Psoas muscle (tissue), 8 donors: ENCODE data around the gene CA6. TPM values are rescaled to one million over a fixed set of nuclear protein-coding genes. Genes with fewer than 3 reads are reported as not detected.
A peak's percentile ranks its signal among the peaks of the same experiment; 100 is the strongest.
"Not testable (repeated sequence)": the region's sequence is repeated elsewhere in the genome, so short reads cannot be mapped to it uniquely, and the experiment has no call there.

Experiments used
- ATAC-seq, 4 donors: fragments of 200-7000 bp; cut with Tn5 transposase; one replicate each; pipeline ENCODE4 v1.9.1; 2020; ENCODE audit warnings: moderate library complexity in 3 of 4, mild to moderate bottlenecking in 2 of 4
- DNase-seq, 2 donors: peaks; one replicate each; pipeline ENCODE4 v3.0.0-alpha.2; 2020
- H3K27ac ChIP-seq: fragments of 200-600 bp; one replicate; pipeline ENCODE4 v1.8.0; 2022
- H3K27me3 ChIP-seq, 3 donors: fragments of 200-600 bp in 1 of 3; one replicate each; pipeline versions ENCODE4 v1.6.1 to v1.8.0; 2013 to 2022; ENCODE audit warnings: low read length in 2 of 3, mild to moderate bottlenecking in 2 of 3, moderate library complexity in 1 of 3; ENCODE audit not compliant: insufficient read depth in 3 of 3
- H3K36me3 ChIP-seq, 2 donors: fragments of 200-600 bp in 1 of 2; one replicate each; pipeline versions ENCODE4 v1.6.1 to v1.8.0; 2013 to 2022; ENCODE audit warnings: low read depth in 1 of 2, mild to moderate bottlenecking in 1 of 2, moderate library complexity in 1 of 2; ENCODE audit not compliant: insufficient read depth in 1 of 2
- H3K4me1 ChIP-seq: fragments of 200-600 bp; one replicate; pipeline ENCODE4 v1.8.0; 2022
- H3K4me3 ChIP-seq: fragments of 200-600 bp; one replicate; pipeline ENCODE4 v1.8.0; 2022; ENCODE audit warnings: mild to moderate bottlenecking
- H3K9me3 ChIP-seq: fragments of 200-600 bp; one replicate; pipeline ENCODE4 v1.8.0; 2022
- WGBS, 3 donors: extraction: QIAGEN DNeasy Blood & Tissue Kit; methylation state at CpG; one replicate each; pipeline versions ENCODE4 v1.1.6 to v1.1.7; 2013; 5-methylcytosine and 5-hydroxymethylcytosine counted together
- intact Hi-C, 2 donors: fragments of 100-400 bp; cut with DNase I; formaldehyde crosslinking; loops; one replicate each; pipeline versions ENCODE4 v1.11.0 to v1.14.2; 2022
- polyA plus RNA-seq, 3 donors: library from polyadenylated mRNA; stranded (reverse); fragments of 200-250 nt; gene quantifications; one replicate each; pipeline ENCODE4 v1.2.3, GENCODE V29; 2013
- total RNA-seq, 4 donors: library from RNA; stranded (reverse); fragmentation: NEBNext Ultra II Directional in 2 of 4; extraction: Animal tissue kit (Norgen Biotek cat#: 25700) in 2 of 4; gene quantifications; one replicate each; pipeline versions ENCODE4 v1.2.1 to v1.2.4, GENCODE V29; 2021 to 2023
- TF ChIP-seq, protein P1 (sequence below): fragments of 200-600 bp; IDR thresholded peaks from one replicate; pipeline ENCODE4 v1.8.0; 2022; ENCODE audit warnings: antibody characterized with exemption
- donor health status: healthy with polysubstance abuse.
- donor health status: DM: no; HTN: no; CAD: no; lungs with moderate emphysema.
- donor health status: Bipolar disorder and iron deficiency.
- donor health status: healthy.
- donor health status: DM: yes; HTN: yes; CAD: no.
- donor health status: DM: no; HTN: no; CAD: no.
- donor health status: DM: no; HTN: no; CAD: no.
- donor health status: DM: yes; HTN: yes; CAD: no.

CA6 gene
- total and polyA plus RNA-seq, 7 donors = not detected

DNA sequence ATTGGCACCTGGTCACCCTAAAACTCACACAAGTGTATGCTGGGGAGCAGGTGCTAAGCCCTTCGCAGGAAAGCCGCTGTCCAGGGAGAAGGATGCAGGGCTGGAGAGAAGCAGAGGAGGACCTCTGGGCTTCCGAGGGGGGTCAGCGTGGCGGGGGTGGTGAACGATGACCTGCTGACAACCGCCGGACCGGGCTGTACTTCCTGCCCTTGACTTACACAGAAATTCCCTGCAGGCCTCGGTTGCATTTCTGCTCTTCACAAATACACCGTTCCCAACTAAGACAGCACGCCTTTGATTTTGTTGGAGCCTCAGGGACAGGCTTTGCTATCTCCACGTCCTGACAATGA lies 42.9 kb downstream of the CA6 start:
- no peak overlapping the region for H3K27ac ChIP-seq
- no peaks in the 10 kb centered on the region for H3K36me3 ChIP-seq
- no peaks in the 10 kb centered on the region for H3K9me3 ChIP-seq
- TF ChIP-seq, protein P1, sequence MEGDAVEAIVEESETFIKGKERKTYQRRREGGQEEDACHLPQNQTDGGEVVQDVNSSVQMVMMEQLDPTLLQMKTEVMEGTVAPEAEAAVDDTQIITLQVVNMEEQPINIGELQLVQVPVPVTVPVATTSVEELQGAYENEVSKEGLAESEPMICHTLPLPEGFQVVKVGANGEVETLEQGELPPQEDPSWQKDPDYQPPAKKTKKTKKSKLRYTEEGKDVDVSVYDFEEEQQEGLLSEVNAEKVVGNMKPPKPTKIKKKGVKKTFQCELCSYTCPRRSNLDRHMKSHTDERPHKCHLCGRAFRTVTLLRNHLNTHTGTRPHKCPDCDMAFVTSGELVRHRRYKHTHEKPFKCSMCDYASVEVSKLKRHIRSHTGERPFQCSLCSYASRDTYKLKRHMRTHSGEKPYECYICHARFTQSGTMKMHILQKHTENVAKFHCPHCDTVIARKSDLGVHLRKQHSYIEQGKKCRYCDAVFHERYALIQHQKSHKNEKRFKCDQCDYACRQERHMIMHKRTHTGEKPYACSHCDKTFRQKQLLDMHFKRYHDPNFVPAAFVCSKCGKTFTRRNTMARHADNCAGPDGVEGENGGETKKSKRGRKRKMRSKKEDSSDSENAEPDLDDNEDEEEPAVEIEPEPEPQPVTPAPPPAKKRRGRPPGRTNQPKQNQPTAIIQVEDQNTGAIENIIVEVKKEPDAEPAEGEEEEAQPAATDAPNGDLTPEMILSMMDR = no peak
- no peaks in the 10 kb centered on the region for H3K4me1 ChIP-seq
- DNase-seq (no peak), ATAC-seq (no peak)
- H3K27me3 ChIP-seq = no peaks in the 10 kb centered on the region
- intact Hi-C loops = loop anchor here (2.0 to 5.0 kb wide), 2 partner anchors 70 to 71 kb away; no protein-coding TSS in a partner anchor
- WGBS, 3 donors = 64 to 71% (median 68%) methylated on average over 13 of the region's 13 CpGs
- H3K4me3 ChIP-seq = no peak overlapping the region

DNA sequence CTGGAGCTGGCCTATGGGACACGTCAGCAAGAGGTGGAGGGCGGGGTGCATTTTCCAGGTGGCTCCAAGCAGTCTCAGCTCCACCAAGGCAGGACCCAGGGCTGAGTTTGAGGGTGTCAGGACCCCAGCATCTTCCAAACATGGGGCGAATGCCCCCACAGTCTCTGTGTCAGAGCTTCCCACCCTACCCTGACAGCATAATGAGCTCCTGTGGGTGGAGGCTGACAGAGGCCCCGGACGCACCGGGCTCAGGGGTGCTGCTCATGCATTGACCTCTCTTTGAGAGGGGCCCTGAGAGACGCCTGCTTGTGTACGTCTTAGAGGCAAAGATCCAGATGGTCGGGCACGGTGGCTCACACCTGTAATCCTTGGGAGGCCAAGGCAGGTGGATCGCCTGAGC lies 43.4 kb downstream of the CA6 start:
- intact Hi-C loops = loop anchor here (2.0 to 5.0 kb wide), 2 partner anchors 70 to 72 kb away; no protein-coding TSS in a partner anchor
- WGBS, 3 donors = 90 to 96% (median 96%) methylated on average over 11 of the region's 11 CpGs
- Histone ChIP-seq H3K36me3 (no peaks in the 10 kb centered on the region), H3K27ac (no peak overlapping the region), H3K4me3 (no peak overlapping the region), H3K4me1 (no peaks in the 10 kb centered on the region), H3K27me3 (no peaks in the 10 kb centered on the region), H3K9me3 (no peaks in the 10 kb centered on the region)
- DNase-seq (no peak), ATAC-seq (no peak)
- TF ChIP-seq, protein P1 = no peak

DNA sequence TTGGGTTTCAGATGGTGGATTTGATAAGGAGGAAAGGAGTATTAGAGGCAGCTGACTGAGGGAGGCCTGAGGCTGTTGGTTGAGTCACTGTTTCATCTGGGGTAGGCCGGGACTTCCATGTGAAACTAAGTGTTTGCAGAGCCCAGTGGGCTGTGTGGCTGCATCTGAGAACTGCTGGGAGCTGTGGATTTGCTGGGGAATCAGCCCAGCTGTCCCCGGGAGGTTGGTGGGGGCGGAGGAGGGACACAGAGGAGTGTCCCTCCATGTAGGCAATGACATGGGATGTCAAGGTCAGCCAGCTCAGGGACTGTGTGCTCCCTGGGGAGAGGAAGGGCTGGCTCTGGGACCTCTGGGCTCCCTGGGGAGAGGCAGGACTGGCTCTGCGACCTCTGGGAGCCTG lies 44.2 kb downstream of the CA6 start:
- H3K27me3 ChIP-seq = no peaks in the 10 kb centered on the region
- intact Hi-C loops = loop anchor here (2.0 to 5.0 kb wide), 2 partner anchors 71 to 73 kb away; no protein-coding TSS in a partner anchor
- no peak overlapping the region for H3K27ac ChIP-seq
- DNase-seq (no peak), ATAC-seq (no peak)
- no peaks in the 10 kb centered on the region for H3K36me3 ChIP-seq
- H3K4me1 ChIP-seq = no peaks in the 10 kb centered on the region
- no peaks in the 10 kb centered on the region for H3K9me3 ChIP-seq
- 66 to 70% (median 70%) methylated on average over 4 of the region's 4 CpGs for WGBS, 3 donors
- TF ChIP-seq, protein P1 = no peak
- H3K4me3 ChIP-seq = no peak overlapping the region

DNA sequence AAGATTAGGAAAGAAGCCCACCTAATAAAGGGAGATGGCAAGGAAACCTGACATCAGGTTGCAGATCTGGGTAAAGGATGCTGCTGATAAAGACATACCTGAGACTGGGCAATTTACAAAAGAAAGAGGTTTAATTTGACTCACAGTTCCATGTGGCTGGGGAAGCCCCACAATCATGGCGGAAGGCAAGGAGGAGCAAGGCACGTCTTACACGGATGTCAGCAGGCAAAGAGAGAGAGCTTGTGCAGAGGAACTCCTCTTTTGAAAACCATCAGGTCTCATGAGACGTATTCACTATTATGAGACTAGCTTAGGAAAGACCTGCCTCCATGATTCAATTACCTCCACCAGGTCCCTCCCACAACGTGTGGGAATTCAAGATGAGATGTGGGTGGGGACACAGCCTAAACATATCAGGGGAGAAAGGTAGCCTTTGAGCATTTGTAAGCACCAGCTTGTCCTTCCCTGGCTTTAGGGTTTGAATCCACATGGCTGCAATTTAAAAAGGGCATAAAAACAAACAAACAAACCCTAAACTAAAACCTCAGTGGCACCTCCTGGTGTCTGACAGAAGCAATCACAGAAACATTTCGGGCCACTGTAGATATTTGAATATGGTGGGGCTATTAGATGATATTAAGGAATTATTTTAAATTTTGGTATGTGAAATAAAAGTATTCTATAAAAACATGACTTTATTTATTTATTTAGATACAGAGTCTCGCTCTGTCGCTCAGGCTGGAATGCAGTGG lies 47.4 kb downstream of the CA6 start:
- DNase-seq (no peak), ATAC-seq (no peak)
- no peak overlapping the region for H3K4me3 ChIP-seq
- no peak overlapping the region for H3K27ac ChIP-seq
- WGBS, 3 donors = 90 to 94% (median 91%) methylated on average over 8 of the region's 8 CpGs
- TF ChIP-seq, protein P1 = no peak
- intact Hi-C loops = no loop called here
- H3K27me3 ChIP-seq = no peaks in the 10 kb centered on the region
- no peaks in the 10 kb centered on the region for H3K36me3 ChIP-seq
- H3K4me1 ChIP-seq = no peaks in the 10 kb centered on the region
- H3K9me3 ChIP-seq = no peaks in the 10 kb centered on the region

DNA sequence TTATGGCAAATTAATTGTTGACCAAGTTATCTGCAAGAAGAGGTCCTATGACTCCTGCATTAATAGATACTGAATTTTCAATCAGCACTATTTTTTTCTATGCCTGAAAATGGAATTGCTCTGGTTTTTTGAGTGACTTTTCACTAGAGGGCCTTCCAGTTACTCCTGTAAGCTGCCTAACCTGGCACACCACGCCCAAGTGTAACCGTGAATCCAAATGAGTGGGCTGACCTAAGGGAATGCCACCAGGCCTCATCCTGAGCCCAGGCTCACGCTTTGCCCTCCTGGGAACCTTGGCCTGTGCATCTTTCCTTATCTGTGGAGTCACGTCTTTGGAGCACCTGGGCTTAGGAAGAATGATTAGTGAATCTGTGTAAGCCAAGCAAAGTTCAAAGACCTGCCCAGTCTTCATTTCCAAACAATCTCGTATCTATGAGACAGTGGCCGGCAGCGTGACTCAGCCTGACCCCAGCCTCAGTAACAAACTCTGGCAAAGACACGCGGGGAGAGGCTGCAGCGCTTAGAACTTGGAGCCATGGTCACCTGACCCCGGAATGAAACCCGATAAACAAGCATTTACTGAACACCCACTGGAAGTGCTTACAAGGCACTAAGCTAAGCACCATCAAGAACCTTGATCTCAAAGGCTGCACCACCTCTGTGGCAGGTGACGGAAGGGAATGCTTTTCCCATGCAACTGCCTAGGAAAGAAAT lies 48.5 kb downstream of the CA6 start:
- DNase-seq, H3K27ac ChIP-seq, H3K9me3 ChIP-seq, H3K27me3 ChIP-seq, H3K4me1 ChIP-seq, intact Hi-C loops, H3K36me3 ChIP-seq, H3K4me3 ChIP-seq: not testable (repeated sequence)
- WGBS, 3 donors = 82 to 84% (median 84%) methylated on average over 12 of the region's 13 CpGs
- peak in 1 of 4 donors; percentile 33 for ATAC-seq

DNA sequence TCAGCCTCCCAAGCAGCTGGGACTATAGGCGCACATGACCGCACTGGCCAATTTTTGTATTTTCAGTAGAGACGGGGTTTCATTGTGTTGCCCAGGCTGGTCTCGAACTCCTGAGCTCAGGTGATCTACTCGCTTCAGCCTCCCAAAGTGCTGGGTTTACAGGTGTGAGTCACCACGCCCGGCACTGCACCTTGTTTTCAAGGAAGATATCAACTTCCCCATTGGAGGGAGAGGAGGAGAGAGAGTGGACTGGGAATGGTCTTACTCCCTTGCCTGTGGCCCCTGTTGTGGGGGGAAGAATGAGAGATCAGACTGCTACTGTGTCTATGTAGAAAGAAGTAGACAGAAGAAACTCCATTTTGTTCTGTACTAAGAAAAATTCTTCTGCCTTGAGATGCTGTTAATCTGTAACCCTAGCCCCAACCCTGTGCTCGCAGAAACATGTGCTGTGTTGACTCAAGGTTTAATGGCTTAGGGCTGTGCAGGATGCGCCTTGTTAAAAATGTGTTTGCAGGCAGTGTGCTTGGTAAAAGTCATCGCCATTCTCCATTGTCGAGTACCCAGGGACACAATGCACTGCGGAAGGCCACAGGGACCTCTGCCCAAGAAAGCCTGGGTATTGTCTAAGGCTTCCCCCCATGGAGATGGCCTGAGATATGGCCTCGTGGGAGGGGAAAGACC lies 56.0 kb downstream of the CA6 start:
- H3K9me3 ChIP-seq, intact Hi-C loops, ATAC-seq, H3K27ac ChIP-seq, H3K36me3 ChIP-seq, H3K4me1 ChIP-seq, H3K27me3 ChIP-seq, H3K4me3 ChIP-seq: not testable (repeated sequence)
- 89 to 93% (median 90%) methylated on average over 13 of the region's 13 CpGs for WGBS, 3 donors
- DNase-seq = peak in 1 of 2 donors; percentile 28

DNA sequence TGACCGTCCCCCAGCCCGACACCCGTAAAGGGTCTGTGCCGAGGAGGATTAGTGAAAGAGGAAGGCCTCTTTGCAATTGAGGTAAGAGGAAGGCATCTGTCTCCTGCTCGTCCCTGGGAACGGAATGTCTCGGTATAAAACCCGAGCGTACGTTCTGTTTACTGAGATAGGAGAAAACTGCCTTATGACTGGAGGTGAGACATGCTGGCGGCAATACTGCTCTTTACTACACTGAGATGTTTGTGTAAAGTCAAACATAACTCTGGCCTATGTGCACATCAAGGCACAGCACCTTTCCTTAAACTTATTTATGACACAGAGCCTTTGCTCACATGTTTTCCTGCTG lies 56.5 kb downstream of the CA6 start:
- H3K36me3 ChIP-seq, H3K9me3 ChIP-seq, H3K4me1 ChIP-seq, ATAC-seq, intact Hi-C loops, H3K27me3 ChIP-seq, H3K27ac ChIP-seq, H3K4me3 ChIP-seq, DNase-seq: not testable (repeated sequence)
- WGBS, 3 donors = 84 to 91% (median 88%) methylated on average over 11 of the region's 11 CpGs
